ENCODE results near the gene NMT1.
A peak's percentile ranks its signal among the peaks of the same experiment; 100 is the strongest.

Gene NMT1

GRCh38 chr17:45115015-45115625, 54.0 kb downstream of the NMT1 start:
- Histone ChIP-seq H3K27ac (ENCODE audit: low read depth, low read length) (peak overlapping the region; percentile 54; the same call in 1 of the 2 replicates), H3K36me3 (ENCODE audit: control insufficient read depth, insufficient read depth, low read length) (peaks cover 29% of the 10 kb centered on the region), H3K4me3 (ENCODE audit: low read depth, low read length) (no peak overlapping the region), H3K4me1 (ENCODE audit: control insufficient read depth, insufficient read depth, low read length) (peaks cover 7% of the 10 kb centered on the region; the same call in 1 of the 2 replicates), H3K9ac (ENCODE audit: low read length) (no peak overlapping the region), H3K9me3 (ENCODE audit: control insufficient read depth, insufficient read depth, low read depth, low read length) (no peaks in the 10 kb centered on the region), H3K27me3 (ENCODE audit: control insufficient read depth, insufficient read depth, low read length) (no peaks in the 10 kb centered on the region)

- no peak overlapping the region for H3K4me3 ChIP-seq (ENCODE audit: low read depth, low read length)
- no peak overlapping the region for H3K9ac ChIP-seq (ENCODE audit: low read length)
- H3K9me3 ChIP-seq (ENCODE audit: control insufficient read depth, insufficient read depth, low read depth, low read length): no peaks in the 10 kb centered on the region
- H3K36me3 ChIP-seq (ENCODE audit: control insufficient read depth, insufficient read depth, low read length): peaks cover 30% of the 10 kb centered on the region
- no peaks in the 10 kb centered on the region for H3K27me3 ChIP-seq (ENCODE audit: control insufficient read depth, insufficient read depth, low read length)
- peaks cover 7% of the 10 kb centered on the region; the same call in 1 of the 2 replicates for H3K4me1 ChIP-seq (ENCODE audit: control insufficient read depth, insufficient read depth, low read length)
- no peak overlapping the region for H3K27ac ChIP-seq (ENCODE audit: low read depth, low read length)
These were observed 54.8 kb downstream of the NMT1 start for GRCh38 chr17:45115871-45116270.

GRCh38 chr17:45116434-45117016, 55.4 kb downstream of the NMT1 start:
- Histone ChIP-seq H3K36me3 (ENCODE audit: control insufficient read depth, insufficient read depth, low read length) (peaks cover 27% of the 10 kb centered on the region), H3K4me1 (ENCODE audit: control insufficient read depth, insufficient read depth, low read length) (peaks cover 7% of the 10 kb centered on the region; the same call in 1 of the 2 replicates), H3K4me3 (ENCODE audit: low read depth, low read length) (no peak overlapping the region), H3K27ac (ENCODE audit: low read depth, low read length) (no peak overlapping the region), H3K9ac (ENCODE audit: low read length) (no peak overlapping the region), H3K9me3 (ENCODE audit: control insufficient read depth, insufficient read depth, low read depth, low read length) (no peaks in the 10 kb centered on the region), H3K27me3 (ENCODE audit: control insufficient read depth, insufficient read depth, low read length) (no peaks in the 10 kb centered on the region)

DNA sequence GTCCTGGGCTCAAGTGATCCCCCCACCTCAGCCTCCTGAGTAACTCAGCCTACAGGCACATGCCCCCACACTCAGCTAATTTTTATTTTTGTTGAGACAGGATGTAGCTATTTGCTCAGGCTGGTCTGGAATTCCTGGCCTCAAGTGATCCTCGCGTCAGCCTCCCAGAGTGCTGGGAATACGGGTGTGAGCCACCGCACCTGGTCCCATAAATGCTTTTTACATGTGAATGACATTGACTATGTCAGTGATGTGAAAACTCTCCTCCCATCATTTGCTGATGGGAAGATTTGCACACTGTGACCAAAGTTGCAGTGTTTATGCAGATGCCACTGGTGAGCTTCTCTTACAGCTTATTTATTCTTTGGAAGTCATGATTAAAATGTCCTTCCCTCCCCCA, 56.2 kb downstream of the NMT1 start:
- Histone ChIP-seq H3K36me3 (ENCODE audit: control insufficient read depth, insufficient read depth, low read length) (peaks cover 27% of the 10 kb centered on the region), H3K27me3 (ENCODE audit: control insufficient read depth, insufficient read depth, low read length) (no peaks in the 10 kb centered on the region), H3K9ac (ENCODE audit: low read length) (no peak overlapping the region), H3K4me3 (ENCODE audit: low read depth, low read length) (no peak overlapping the region), H3K9me3 (ENCODE audit: control insufficient read depth, insufficient read depth, low read depth, low read length) (no peaks in the 10 kb centered on the region), H3K27ac (ENCODE audit: low read depth, low read length) (no peak overlapping the region), H3K4me1 (ENCODE audit: control insufficient read depth, insufficient read depth, low read length) (peaks cover 7% of the 10 kb centered on the region; the same call in 1 of the 2 replicates)

DNA sequence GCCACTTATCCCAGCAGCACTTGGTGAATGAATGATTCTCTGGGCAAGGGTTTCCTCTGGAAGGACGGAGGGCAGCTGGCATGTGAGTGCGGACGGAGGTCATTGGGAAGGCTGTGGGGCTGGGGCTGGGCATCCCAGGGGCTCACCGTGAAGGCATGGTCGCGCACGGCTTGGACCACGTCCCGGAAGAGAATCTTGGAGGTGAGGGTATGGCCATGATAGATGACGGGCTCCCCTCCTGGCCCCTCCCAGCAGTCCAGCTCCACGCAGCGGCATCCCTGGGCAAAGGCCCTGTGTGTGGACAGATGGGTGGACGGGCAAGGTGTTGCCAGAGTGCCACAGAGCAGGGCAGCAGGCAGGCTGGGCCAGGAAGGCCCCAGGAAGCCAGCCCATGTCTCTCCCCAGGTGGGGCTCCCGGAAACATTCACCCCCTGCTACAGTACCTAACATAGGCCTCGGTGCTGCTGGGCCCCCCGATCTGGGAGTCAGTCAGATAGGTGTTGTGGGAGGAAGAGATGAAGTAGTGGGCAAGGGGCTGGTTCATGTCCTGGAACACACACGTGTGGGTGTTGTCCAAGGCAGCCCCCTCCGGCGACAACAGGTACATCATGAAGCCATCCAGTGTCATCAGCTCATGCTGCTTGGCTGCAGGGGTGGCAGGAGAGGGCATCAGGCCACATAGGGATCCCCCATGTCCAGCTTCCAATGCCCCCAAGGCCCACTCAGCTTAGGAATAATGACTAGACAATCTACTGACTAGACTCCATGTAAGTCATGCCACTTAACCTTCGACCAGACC, 56.9 kb downstream of the NMT1 start:
- peaks cover 7% of the 10 kb centered on the region; the same call in 1 of the 2 replicates for H3K4me1 ChIP-seq (ENCODE audit: control insufficient read depth, insufficient read depth, low read length)
- H3K36me3 ChIP-seq (ENCODE audit: control insufficient read depth, insufficient read depth, low read length): peaks cover 21% of the 10 kb centered on the region; the same call in 1 of the 2 replicates
- no peak overlapping the region for H3K27ac ChIP-seq (ENCODE audit: low read depth, low read length)
- no peak overlapping the region for H3K4me3 ChIP-seq (ENCODE audit: low read depth, low read length)
- H3K9me3 ChIP-seq (ENCODE audit: control insufficient read depth, insufficient read depth, low read depth, low read length): no peaks in the 10 kb centered on the region
- H3K9ac ChIP-seq (ENCODE audit: low read length): no peak overlapping the region
- no peaks in the 10 kb centered on the region for H3K27me3 ChIP-seq (ENCODE audit: control insufficient read depth, insufficient read depth, low read length)

DNA sequence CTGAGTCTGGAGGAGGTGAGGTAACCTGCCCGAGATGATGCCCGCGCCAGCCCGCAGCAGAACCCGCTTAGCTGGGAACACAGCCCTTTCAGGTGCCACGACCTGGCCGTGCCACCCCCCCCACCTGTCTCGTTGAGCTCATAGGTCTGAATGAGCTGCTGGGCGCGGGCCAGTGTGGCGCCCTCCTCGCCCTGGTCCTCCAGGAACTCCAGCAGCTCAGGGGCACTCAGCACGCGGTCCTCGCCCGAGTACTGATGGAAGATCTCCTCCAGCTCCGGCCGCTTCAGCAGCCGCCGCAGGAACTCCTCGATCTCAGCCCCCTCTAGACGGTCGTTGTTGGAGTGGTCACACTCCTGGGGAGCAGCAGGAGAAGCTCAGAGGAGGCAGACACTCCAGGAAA, 57.6 kb downstream of the NMT1 start:
- H3K4me1 ChIP-seq (ENCODE audit: control insufficient read depth, insufficient read depth, low read length): peaks cover 7% of the 10 kb centered on the region; the same call in 1 of the 2 replicates
- H3K9ac ChIP-seq (ENCODE audit: low read length): no peak overlapping the region
- H3K9me3 ChIP-seq (ENCODE audit: control insufficient read depth, insufficient read depth, low read depth, low read length): no peaks in the 10 kb centered on the region
- H3K36me3 ChIP-seq (ENCODE audit: control insufficient read depth, insufficient read depth, low read length): peaks cover 17% of the 10 kb centered on the region; the same call in 1 of the 2 replicates
- H3K27me3 ChIP-seq (ENCODE audit: control insufficient read depth, insufficient read depth, low read length): no peaks in the 10 kb centered on the region
- no peak overlapping the region for H3K27ac ChIP-seq (ENCODE audit: low read depth, low read length)
- no peak overlapping the region for H3K4me3 ChIP-seq (ENCODE audit: low read depth, low read length)

DNA sequence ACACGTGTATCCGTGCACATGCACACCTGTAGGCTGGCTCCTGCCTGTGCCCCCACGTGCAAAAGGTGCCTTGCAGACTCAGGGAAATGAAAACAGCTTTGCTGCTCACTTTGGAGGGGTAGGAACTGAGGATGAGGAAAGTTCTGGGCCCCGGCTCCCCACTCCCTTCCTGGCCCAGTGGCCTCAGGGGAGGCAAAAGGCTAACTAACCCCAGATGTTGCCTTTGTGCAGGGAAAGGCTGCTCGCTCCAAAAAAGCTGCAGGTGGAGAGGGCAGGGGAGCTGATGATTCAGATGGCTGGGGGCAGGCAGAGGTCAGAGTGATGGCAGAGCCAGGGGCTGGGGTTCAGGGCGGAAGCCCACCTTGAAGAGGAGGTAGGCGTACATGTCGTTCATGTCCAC, 58.8 kb downstream of the NMT1 start:
- Histone ChIP-seq H3K4me1 (ENCODE audit: control insufficient read depth, insufficient read depth, low read length) (peaks cover 17% of the 10 kb centered on the region), H3K9me3 (ENCODE audit: control insufficient read depth, insufficient read depth, low read depth, low read length) (no peaks in the 10 kb centered on the region), H3K4me3 (ENCODE audit: low read depth, low read length) (no peak overlapping the region), H3K36me3 (ENCODE audit: control insufficient read depth, insufficient read depth, low read length) (peaks cover 15% of the 10 kb centered on the region; the same call in 1 of the 2 replicates), H3K9ac (ENCODE audit: low read length) (no peak overlapping the region), H3K27ac (ENCODE audit: low read depth, low read length) (no peak overlapping the region), H3K27me3 (ENCODE audit: control insufficient read depth, insufficient read depth, low read length) (no peaks in the 10 kb centered on the region)

DNA sequence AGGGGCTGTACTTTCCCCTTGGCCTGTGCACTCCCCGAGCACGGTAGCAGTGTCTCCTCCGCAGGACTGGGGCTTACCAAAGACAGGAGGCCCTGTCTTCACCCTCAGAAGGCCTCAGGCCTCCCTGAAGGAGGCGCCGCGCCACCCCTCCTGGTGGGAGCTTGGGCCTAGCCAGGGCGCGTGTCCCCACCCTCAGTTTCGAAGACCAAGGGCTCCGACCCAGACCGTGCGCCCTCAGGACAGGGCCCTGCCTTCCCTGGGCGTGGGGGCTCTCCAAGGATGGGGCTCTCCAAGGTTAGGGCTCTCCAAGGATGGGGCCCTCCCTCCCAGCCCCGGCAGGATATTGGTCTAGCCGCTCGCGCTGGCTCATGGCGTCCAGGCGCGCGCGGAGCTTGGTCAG, 59.4 kb downstream of the NMT1 start:
- Histone ChIP-seq H3K9ac (ENCODE audit: low read length) (no peak overlapping the region), H3K4me3 (ENCODE audit: low read depth, low read length) (no peak overlapping the region), H3K36me3 (ENCODE audit: control insufficient read depth, insufficient read depth, low read length) (peaks cover 15% of the 10 kb centered on the region; the same call in 1 of the 2 replicates), H3K9me3 (ENCODE audit: control insufficient read depth, insufficient read depth, low read depth, low read length) (no peaks in the 10 kb centered on the region), H3K27ac (ENCODE audit: low read depth, low read length) (no peak overlapping the region), H3K4me1 (ENCODE audit: control insufficient read depth, insufficient read depth, low read length) (peaks cover 17% of the 10 kb centered on the region), H3K27me3 (ENCODE audit: control insufficient read depth, insufficient read depth, low read length) (no peaks in the 10 kb centered on the region)

GRCh38 chr17:45121055-45121454, 59.9 kb downstream of the NMT1 start:
- H3K4me3 ChIP-seq (ENCODE audit: low read depth, low read length): no peak overlapping the region
- H3K9ac ChIP-seq (ENCODE audit: low read length): no peak overlapping the region
- H3K27me3 ChIP-seq (ENCODE audit: control insufficient read depth, insufficient read depth, low read length): no peaks in the 10 kb centered on the region
- H3K4me1 ChIP-seq (ENCODE audit: control insufficient read depth, insufficient read depth, low read length): peaks cover 16% of the 10 kb centered on the region
- H3K36me3 ChIP-seq (ENCODE audit: control insufficient read depth, insufficient read depth, low read length): peaks cover 15% of the 10 kb centered on the region; the same call in 1 of the 2 replicates
- H3K27ac ChIP-seq (ENCODE audit: low read depth, low read length): no peak overlapping the region
- H3K9me3 ChIP-seq (ENCODE audit: control insufficient read depth, insufficient read depth, low read depth, low read length): no peaks in the 10 kb centered on the region

GRCh38 chr17:45123076-45123770, 62.1 kb downstream of the NMT1 start:
- no peak overlapping the region for H3K9ac ChIP-seq (ENCODE audit: low read length)
- H3K4me3 ChIP-seq (ENCODE audit: low read depth, low read length): no peak overlapping the region
- H3K36me3 ChIP-seq (ENCODE audit: control insufficient read depth, insufficient read depth, low read length): 0 out of 2 replicates have a peak, but pooled peaks cover 7% of the 10 kb centered on the region
- no peaks in the 10 kb centered on the region for H3K27me3 ChIP-seq (ENCODE audit: control insufficient read depth, insufficient read depth, low read length)
- no peaks in the 10 kb centered on the region for H3K9me3 ChIP-seq (ENCODE audit: control insufficient read depth, insufficient read depth, low read depth, low read length)
- peaks cover 23% of the 10 kb centered on the region for H3K4me1 ChIP-seq (ENCODE audit: control insufficient read depth, insufficient read depth, low read length)
- H3K27ac ChIP-seq (ENCODE audit: low read depth, low read length): no peak overlapping the region
